ENCODE data around the gene PTPRG.

PTPRG gene

GRCh38 chr3:62167566-62168262, 606.3 kb downstream of the PTPRG start:
- Histone ChIP-seq H3K27me3 (ENCODE audit: insufficient read depth, poor library complexity, severe bottlenecking) (no peaks in the 10 kb centered on the region), H3K4me1 (ENCODE audit: insufficient read depth, poor library complexity, severe bottlenecking) (no peaks in the 10 kb centered on the region), H3K27ac (ENCODE audit: poor library complexity, severe bottlenecking) (no peak overlapping the region), H3K4me3 (ENCODE audit: severe bottlenecking) (no peak overlapping the region), H3K36me3 (ENCODE audit: low read depth) (no peaks in the 10 kb centered on the region), H3K9me3 (ENCODE audit: severe bottlenecking) (no peaks in the 10 kb centered on the region)
- no peak for ATAC-seq (ENCODE audit: low read depth)
- DNase-seq (ENCODE audit: low spot score) = no peak
- TF ChIP-seq CTCF (IDR thresholded peaks at IDR 0.05; ENCODE audit: poor library complexity, severe bottlenecking) = no peak

GRCh38 chr3:62168356-62168755, 607.0 kb downstream of the PTPRG start:
- Histone ChIP-seq H3K4me1 (ENCODE audit: insufficient read depth, poor library complexity, severe bottlenecking) (no peaks in the 10 kb centered on the region), H3K9me3 (ENCODE audit: severe bottlenecking) (no peaks in the 10 kb centered on the region), H3K27ac (ENCODE audit: poor library complexity, severe bottlenecking) (no peak overlapping the region), H3K36me3 (ENCODE audit: low read depth) (no peaks in the 10 kb centered on the region), H3K27me3 (ENCODE audit: insufficient read depth, poor library complexity, severe bottlenecking) (no peaks in the 10 kb centered on the region), H3K4me3 (ENCODE audit: severe bottlenecking) (no peak overlapping the region)
- no peak for TF ChIP-seq CTCF (IDR thresholded peaks at IDR 0.05; ENCODE audit: poor library complexity, severe bottlenecking)
- no peak for ATAC-seq (ENCODE audit: low read depth)
- DNase-seq (ENCODE audit: low spot score) = no peak

- DNase-seq (ENCODE audit: low spot score) (no peak), ATAC-seq (ENCODE audit: low read depth) (no peak)
- Histone ChIP-seq H3K4me1 (ENCODE audit: insufficient read depth, poor library complexity, severe bottlenecking) (no peaks in the 10 kb centered on the region), H3K4me3 (ENCODE audit: severe bottlenecking) (no peak overlapping the region), H3K27me3 (ENCODE audit: insufficient read depth, poor library complexity, severe bottlenecking) (no peaks in the 10 kb centered on the region), H3K36me3 (ENCODE audit: low read depth) (no peaks in the 10 kb centered on the region), H3K9me3 (ENCODE audit: severe bottlenecking) (no peaks in the 10 kb centered on the region), H3K27ac (ENCODE audit: poor library complexity, severe bottlenecking) (no peak overlapping the region)
- TF ChIP-seq CTCF (IDR thresholded peaks at IDR 0.05; ENCODE audit: poor library complexity, severe bottlenecking) = no peak
Observed at GRCh38 chr3:62169906-62170660, 608.7 kb downstream of the PTPRG start.

GRCh38 chr3:62171789-62172188, 610.4 kb downstream of the PTPRG start:
- TF ChIP-seq CTCF (IDR thresholded peaks at IDR 0.05; ENCODE audit: poor library complexity, severe bottlenecking) = no peak
- H3K4me1 ChIP-seq (ENCODE audit: insufficient read depth, poor library complexity, severe bottlenecking) = no peaks in the 10 kb centered on the region
- H3K27me3 ChIP-seq (ENCODE audit: insufficient read depth, poor library complexity, severe bottlenecking) = no peaks in the 10 kb centered on the region
- H3K9me3 ChIP-seq (ENCODE audit: severe bottlenecking) = no peaks in the 10 kb centered on the region
- H3K36me3 ChIP-seq (ENCODE audit: low read depth) = no peaks in the 10 kb centered on the region
- H3K4me3 ChIP-seq (ENCODE audit: severe bottlenecking) = no peak overlapping the region
- no peak overlapping the region for H3K27ac ChIP-seq (ENCODE audit: poor library complexity, severe bottlenecking)
- ATAC-seq (ENCODE audit: low read depth) (no peak), DNase-seq (ENCODE audit: low spot score) (no peak)

GRCh38 chr3:62172199-62172598, 610.8 kb downstream of the PTPRG start:
- ATAC-seq (ENCODE audit: low read depth) (no peak), DNase-seq (ENCODE audit: low spot score) (no peak)
- no peaks in the 10 kb centered on the region for H3K36me3 ChIP-seq (ENCODE audit: low read depth)
- no peak overlapping the region for H3K27ac ChIP-seq (ENCODE audit: poor library complexity, severe bottlenecking)
- no peaks in the 10 kb centered on the region for H3K27me3 ChIP-seq (ENCODE audit: insufficient read depth, poor library complexity, severe bottlenecking)
- no peak overlapping the region for H3K4me3 ChIP-seq (ENCODE audit: severe bottlenecking)
- TF ChIP-seq CTCF (IDR thresholded peaks at IDR 0.05; ENCODE audit: poor library complexity, severe bottlenecking) = no peak
- no peaks in the 10 kb centered on the region for H3K9me3 ChIP-seq (ENCODE audit: severe bottlenecking)
- no peaks in the 10 kb centered on the region for H3K4me1 ChIP-seq (ENCODE audit: insufficient read depth, poor library complexity, severe bottlenecking)

Measured in RWPE2 (cell line).